HG02623 (cell line): ENCODE measurements around the gene C1QL1.
"Not testable (repeated sequence)": the region's sequence is repeated elsewhere in the genome, so short reads cannot be mapped to it uniquely, and the experiment has no call there.

Experiments
- ATAC-seq: cut with Tn5 transposase; IDR thresholded peaks from one replicate; pipeline ENCODE4 v1.9.1; 2021; ENCODE audit warnings: moderate library complexity; ENCODE audit not compliant: unreplicated experiment

The C1QL1 gene

DNA sequence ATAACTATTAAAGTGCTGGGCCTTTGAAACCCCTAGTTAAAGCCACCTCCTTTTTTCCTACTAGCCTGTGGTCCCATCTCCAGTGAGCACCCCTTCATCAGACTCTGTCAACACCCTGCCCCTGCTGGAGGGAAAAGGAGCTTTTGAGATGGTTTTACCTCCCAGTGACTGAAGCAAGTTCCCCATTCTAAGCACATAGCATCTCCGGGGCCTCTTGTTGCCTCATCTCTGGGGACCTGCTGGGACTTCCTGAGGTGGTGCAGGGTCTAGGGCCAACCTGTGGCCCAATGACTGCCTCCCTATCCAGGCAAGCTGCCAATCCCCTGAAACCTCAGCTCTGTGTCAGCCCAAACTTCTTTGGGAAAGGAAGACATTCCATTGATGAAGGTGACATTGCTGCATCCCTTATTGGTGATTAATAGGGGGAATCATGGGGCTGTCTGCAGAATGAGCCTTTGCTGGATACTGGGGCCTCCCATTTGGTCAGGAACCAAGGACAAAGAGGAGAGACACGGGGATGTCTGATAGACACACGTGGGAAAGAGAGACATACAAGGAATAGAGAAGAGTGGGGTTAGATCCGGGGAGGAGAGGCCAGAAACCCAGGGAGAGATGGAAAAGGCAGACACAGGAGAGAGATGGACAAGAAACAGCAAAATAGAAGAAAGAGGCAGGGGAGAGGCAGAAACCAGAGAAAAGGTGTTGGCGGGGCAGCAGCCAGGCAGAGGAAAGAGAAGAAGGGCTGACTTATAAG lies 2.4 kb downstream of the C1QL1 start:
- ATAC-seq = no peak

DNA sequence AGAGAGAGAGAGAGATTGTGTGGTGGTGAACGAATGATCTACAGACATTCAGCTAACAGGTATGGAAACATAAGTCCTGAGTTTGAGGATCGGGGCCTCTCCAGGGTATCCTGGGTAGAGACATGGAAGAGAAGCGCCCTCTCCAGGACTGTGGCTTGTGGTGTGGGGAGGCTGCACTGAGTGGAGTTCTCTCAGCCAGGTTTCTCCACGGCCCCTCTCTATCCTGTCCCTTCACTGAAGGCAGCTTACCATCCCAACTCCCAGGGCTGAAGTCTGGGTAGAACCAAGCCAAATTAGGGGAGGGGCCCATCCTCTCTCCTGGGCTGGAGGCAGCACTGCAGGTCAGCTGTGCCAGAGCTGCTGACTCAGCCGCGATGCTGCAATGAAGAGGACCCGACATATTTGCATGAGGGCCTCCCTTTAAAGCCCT lies 6.2 kb downstream of the C1QL1 start:
- ATAC-seq = no peak

DNA sequence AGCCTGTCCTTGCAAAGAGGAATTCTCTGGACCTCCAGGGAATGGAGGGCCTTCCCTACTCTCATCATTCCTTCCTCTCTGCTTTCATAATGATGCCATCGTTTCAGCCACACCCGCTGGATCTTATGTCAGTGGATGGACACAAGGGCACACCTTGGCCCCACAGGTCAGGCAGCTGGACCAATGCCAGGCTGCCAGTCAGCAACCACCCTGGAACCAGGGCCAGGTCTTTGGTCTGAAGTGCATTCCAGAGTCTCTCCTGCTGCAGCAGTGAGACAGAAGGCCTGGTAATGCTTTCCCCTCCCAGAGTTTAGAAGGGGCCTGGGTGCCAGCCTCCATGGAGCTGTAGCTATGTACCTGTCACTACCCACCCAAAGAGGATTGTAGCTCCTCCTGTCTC lies 7.4 kb downstream of the C1QL1 start:
- ATAC-seq = no peak

DNA sequence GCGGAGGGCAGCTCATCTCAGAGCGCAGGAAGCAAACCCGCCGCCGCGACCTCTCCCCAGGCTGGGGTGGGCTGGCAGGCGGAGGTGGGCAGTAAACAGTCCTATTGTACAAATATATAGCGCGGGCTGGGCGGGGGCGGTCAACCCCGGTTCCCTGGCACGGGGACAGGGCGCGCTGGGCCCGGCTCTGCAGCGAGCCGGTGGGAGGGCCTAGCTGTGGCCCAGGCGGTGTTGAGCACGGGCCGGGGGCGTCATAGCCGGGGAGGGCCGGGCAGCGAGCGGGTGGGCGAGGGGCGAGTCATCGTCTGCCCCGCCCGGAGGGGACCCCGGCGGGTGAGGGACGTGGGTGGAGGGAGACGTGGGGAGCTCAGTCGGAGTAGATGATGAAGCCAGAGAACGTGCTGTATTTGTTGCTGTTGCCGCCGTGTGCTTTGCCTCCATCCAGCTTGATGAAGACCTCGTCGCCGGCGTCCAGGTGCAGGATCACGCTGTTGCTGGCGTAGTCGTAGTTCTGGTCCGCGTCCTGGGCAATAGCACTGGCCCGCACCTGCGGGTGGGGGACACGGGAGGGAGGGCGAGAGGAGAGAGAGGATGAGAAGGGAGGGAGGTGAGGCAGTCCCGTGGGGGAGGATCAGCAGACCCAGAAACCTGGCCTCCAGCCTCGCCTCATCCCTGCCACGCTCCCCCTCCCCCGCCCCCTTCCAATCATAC lies 8.1 kb downstream of the C1QL1 start:
- no peak for ATAC-seq

DNA sequence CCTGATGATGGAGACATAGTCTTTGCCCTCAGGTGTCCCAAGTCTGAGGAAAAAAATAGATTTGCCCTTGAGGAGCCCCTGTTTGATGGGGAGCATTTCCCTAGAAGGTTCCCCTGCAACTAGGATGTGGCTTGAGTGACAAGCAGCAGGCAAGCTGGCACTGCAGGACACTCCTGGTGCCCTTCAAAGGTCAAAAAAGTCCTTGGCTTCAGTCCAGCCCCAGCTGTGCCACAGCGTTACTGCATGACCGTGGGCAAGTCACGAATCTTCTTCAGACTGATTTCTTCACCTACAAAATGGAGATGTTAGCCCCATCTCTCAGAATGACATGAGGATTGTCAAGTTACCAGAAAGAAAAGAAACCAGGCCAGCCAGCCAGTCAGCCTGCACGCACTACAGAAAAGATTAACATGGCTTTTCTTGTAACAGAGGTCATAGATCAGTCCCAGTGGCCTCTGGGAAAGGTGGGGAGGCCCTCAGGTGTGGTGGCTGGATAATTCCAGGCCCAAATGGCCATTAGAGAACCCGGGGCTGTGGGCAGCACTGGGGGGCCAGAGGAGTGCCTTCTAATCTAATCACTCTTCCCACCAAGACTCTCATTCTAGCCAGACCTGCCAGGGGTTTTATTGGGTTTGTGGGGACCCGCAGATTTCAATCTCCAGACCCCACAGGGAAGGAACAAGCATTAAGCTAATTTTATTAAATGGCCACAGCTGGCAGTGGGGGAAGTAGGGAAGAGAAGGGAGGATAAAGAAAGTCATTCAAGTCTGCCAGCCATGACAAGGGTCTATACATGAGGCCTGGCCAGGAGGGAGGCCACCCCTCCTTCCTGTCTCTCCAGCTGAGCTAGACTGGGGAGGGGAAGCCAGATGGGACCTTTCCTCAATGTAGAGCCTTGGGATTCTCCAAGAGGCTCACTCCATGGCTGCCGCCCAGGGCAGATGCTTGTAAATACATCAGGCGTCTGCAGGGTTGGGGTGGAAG lies 10.8 kb downstream of the C1QL1 start:
- ATAC-seq = no peak

DNA sequence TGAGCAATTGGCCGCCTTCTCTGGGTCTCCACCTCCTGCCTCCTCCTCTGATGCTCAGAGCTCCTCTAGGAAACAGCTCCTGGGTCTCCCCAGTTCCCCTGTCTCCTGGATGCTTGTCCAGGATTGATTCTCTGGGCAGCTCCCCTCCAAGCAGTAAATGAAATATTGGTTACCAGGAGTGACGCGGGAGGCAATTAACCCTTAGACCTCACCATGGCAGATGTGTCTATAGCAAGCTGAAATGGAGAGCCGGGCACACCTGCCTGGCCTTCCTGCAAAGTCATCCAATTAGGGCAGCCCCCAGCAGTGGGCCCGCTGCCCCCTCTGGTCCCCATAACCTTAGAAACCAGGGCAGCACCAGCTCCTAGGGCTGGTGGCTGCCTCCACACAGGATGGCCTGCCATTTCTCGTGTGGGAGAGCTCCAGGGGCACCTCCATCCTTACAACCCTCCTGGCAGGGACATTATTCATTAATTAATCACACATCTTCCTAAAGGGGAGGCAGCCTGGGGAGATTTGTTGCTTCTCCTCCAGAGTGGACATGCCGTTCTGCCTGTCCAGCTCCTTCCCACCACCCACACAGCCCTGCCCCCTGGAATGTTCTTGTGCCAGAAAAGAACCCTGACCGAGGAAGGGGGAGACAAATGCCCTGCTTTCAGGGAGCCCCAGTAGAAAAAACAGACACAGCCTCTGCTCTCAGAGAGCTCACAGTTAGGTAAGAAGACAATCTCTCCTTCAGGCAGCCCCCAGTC lies 12.3 kb downstream of the C1QL1 start:
- ATAC-seq = no peak

DNA sequence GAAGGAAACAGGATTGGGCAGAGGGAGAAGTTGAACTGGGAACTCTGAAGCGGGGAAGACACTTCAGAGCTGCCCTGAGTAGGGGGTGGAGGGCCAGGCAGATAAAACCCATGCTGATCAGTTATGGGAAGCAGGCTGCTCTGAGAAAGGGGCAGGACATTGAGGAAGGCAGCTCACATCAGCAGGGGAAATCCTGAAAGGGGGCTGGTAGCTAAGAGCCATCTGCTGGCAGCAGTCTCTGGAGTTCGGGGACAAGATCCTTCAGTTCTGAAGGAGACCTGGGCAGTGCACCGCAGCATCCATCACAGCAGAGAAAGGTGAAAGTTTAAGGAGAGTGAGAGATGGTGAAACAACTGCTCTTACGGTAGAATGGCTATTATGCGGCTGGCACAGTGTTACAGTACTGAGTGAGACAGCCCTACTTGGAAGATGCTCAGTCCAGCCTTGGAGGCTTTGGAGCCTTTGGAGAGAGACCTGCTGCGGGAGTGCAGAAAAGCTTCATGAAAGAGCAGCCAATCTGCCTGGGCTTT lies 15.1 kb downstream of the C1QL1 start:
- ATAC-seq = no peak

DNA sequence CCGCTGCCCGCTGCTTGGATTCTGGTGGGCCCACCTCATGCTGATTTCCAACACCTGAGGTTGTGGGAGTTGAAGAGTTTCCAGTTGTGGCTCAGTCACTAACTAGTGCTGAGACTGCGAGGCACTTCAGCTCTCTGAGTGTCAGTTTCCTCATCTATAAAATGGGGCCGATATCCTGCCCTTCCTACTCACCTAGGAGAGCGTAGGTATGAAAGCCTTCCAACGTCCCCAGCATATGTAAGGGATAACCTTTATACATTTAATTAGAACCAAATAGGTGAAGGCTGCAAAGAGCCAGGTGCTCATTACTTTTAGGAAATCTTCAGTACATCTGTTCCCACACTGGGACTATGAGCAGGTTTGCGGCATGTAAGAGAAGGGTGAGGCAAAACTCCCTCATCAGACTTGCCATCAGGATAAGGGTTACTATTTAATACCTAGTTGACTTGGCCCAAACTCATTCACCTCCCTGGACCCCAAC lies 19.7 kb downstream of the C1QL1 start:
- no peak for ATAC-seq

DNA sequence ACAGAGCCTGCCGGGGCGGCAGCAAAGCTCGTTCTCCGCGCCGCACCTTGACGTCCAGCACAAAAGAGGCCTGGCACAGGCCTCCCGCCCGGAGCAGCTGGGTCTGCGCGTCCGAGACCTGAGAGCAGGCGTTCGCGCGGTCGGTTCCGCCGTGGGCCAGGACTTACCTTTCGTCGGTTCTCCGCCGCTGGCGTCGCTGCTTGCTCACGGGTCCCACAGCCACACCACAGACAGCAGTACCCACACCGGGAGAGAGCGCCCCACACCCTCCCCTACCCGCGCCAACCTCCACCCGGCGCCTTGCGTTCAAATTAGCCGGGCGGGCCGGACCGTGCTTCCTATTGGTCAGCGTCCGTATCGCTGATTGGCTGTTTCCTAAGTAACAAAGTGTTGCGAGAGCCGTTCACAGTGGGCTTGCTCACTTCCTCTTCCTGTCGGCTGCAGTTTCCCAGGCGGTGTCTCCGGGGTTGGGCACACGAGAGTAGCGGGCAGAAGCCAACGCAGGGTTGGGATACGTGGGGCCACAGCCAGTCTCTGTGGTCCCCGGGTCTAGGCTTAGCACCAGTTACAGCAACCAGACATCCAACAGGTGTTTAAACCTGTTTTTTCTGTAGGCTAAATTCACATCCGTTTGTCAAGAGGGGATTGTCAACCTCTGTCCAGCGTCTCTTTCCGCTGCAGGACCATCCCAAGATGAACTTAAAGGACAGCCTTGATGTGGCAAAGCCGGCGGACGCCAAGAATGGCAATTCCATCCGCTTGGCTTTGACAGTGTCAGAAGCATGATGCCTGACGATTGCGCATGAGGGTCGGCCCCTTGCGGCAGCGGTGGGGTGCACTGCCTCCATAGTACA lies 20.4 kb downstream of the C1QL1 start, which contains the start of gene KIF18B:
Gene KIF18B, minus strand, starts transcription at position 313 of the 854 bp plus-strand sequence. CDS start 11,429 bp downstream, outside the sequence.
- ATAC-seq = peak; percentile 87

DNA sequence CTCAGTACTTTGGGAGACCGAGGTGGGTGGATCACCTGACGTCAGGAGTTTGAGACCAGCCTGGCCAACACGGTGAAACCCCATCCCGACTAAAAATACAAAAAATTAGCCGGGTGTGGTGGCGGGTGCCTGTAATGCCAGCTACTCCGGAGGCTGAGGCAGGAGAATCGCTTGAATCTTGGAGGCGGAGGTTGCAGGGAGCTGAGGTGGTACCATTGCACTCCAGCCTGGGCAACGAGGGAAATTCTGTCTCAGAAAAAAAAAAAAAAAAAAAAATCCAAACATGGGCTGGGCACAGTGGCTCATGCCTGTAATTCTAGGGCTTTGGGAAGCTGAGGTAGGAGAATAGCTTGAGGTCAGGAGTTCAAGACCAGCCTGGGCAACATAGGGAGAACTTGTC lies 22.5 kb downstream of the C1QL1 start:
- not testable (repeated sequence) for ATAC-seq

DNA sequence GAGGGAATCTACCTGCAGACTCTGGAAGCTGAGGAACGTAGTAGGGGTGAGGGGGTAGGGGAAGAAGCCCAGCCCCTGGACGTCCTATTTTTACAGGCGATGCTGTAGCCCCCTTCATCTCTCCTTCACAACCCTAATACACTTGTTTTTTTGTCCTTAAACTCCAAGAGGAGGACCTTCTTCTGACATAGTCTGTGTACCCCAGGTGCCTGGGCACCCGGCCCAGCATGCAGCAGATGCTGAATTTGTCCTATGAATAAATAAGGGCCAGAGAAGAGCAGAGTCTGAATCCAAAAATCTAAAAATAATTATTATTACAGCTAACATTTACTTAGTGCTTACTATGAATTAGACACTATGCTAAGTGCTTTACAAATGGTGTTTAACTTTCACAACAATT lies 25.6 kb downstream of the C1QL1 start:
- no peak for ATAC-seq

DNA sequence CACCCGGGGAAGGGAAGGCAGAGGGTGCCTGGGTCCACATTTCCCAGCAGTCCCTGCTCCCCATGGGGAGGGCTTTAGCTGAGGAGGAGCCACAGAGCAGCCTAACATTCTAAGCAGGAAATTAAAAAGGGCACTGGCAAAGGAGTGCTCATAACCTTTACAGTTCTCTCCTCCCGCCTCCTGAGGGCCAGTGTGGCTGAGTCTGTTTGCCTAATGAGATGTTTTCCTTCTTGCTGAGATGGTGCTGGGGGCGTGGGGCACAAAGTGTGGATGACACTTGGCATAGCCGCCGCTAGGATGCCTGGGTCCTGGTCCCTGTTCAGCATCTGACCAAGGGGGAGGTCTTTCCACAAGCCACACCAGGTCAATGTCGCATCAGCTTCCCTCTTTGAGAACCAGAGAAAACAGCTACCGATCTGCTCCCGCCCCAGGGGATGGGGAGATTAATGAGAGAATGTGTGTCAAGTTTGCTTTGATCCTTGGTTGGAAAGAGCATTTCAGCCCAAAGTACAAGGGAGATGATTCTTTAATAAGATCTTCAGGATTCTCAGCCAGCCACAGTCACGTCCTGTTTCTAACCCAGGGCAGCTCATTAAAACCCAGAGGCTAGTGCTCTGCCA lies 26.3 kb downstream of the C1QL1 start:
- no peak for ATAC-seq

DNA sequence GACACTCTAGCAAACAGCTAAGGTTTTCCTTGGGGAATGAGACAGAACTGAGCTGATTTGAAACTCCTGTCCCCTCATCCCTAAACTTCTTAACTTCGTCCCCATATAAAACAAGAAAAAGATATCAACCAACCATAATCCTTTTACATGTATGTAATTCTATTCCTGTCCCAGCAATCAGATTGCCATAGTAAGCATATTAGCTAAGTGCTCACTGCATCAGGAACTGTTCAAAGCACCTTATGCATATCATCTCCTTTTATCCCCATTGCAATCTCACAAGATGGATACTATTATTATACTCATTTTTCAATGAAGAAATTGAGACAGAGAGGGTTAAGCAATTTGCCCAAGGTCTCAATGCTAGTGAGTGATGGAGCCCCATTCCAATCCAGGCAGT lies 27.3 kb downstream of the C1QL1 start:
- no peak for ATAC-seq

DNA sequence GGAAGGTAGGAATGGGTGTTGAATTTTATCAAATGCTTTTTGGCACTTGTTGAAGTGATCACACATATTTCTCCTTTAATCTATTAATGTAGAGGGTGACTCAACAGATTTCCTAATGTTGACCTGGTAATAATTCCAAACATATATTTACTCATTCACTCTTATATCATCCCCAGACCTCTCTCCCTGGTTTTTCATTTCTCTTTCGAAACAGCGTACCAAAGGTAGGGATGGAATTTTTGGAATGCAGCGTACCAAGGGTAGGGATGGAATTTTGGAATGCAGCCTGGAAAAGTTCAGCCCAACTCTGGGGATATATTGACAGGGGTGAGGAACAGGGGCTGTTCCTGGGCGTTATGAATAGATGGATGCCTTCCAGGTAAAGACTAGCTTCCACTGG lies 27.8 kb downstream of the C1QL1 start:
- ATAC-seq = no peak

DNA sequence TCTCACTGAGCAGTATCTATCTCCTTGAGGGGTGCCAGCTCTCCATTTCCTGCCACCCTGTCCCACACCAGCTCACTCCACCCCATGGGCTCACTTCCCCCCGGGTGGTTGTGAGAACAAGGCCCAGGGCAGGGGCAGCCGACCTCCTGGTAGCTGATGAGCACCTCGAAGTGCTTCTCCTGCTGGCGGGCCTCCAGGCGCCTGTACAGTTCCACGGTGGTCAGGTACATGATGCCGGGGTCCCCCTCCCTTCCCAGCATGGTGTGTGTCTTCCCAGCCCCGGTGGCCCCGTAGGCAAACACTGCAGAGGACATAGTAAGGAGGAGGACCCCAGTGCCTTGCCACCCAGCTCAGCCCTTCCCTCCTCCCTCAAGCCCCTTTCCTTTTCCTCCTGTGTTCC lies 33.0 kb downstream of the C1QL1 start:
- no peak for ATAC-seq

DNA sequence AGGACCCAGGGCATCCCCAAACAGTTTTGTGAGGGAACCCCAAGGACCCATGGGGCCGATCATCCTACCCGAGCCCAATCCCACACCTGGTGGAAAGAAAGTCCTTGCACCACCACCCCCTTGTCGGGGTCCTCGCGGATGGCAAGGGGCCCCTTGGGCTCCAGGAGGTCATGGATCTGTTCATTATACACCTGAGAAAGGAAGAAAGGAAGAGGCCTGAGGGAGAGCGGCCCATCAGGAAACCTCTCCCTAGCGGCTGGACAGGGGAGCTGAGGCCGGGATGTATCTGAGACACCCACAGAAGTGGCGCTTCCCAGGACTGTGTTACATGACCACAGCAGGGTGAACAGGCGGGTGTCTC lies 33.4 kb downstream of the C1QL1 start:
- ATAC-seq = no peak

DNA sequence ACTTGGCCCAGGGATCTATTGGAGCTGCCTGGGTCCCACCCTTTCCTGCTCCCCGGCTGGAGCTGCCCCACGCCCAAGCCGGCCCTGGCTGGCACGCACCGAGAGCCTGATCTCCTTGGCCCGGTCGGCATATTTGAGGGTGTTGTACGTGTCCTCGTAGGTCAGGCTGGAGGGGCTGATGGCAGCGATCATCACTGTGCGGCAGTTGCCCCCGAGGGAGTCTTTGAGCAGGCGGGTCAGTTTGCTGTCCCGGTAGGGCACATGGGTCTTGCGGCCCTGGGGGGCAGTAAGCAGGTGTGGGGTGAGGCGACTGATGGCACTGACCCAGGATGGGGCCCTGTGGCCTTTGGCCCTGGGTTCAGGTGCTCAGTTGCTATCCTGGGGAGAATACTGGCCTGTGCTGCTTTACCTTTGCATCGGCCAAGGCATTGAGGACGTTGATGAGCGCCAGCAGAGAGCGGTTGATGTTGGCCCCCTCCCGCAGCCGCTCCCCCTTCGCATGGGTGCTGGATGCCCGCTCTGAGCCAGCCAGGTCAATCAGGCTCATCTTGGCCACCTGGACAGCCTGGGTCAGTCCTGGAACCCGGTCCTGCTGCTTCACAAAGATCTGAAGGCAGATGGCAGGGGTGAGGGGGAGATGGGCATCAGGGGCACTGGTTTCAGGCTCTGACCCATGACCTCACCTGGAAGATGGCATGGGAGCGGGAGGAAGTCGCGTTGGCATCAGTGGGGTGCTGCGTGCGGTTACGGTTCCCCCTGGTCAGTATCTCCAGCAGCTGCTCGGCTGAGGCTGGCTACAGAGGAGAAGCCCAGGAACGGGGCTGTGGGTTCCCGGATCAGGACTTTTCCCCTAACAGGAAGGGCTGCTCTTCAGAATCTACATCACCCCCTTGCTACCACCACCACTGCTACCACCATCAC lies 34.0 kb downstream of the C1QL1 start:
- no peak for ATAC-seq

DNA sequence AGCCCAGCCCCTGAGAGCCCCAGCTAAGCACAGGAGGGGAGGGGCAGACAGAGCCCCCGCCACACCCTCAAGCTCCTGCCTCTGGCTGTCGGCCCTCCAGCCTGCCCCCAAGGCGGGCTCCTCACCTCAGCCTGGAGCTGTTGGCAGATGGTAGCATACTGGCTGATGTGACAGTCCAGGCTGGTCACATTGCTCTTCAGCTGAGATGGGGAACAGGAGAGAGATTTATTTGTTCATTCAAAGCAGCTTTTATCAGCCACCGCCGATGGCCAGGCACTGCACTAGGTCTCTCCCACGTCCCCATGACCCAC lies 35.4 kb downstream of the C1QL1 start:
- ATAC-seq = no peak
